ENCODE data around the gene ZAR1.

ZAR1 gene

GRCh38 chr4:48490680-48491513, 845 bp downstream of the ZAR1 start:
- DNase-seq (ENCODE audit: low read depth, low spot score): no peak

GRCh38 chr4:48491514-48492176, 1.6 kb downstream of the ZAR1 start:
- DNase-seq (ENCODE audit: low read depth, low spot score): no peak

- DNase-seq (ENCODE audit: low read depth, low spot score): no peak
Measured at GRCh38 chr4:48493452-48494100, 3.5 kb downstream of the ZAR1 start.

- no peak for DNase-seq (ENCODE audit: low read depth, low spot score)
Measured at GRCh38 chr4:48495941-48496340, 5.9 kb downstream of the ZAR1 start.

GRCh38 chr4:48498895-48499294, 8.8 kb downstream of the ZAR1 start:
- DNase-seq (ENCODE audit: low read depth, low spot score): no peak

- no peak for DNase-seq (ENCODE audit: low read depth, low spot score)
Measured at GRCh38 chr4:48499551-48500066, 9.6 kb downstream of the ZAR1 start.

GRCh38 chr4:48503233-48504025, 13.4 kb downstream of the ZAR1 start:
- DNase-seq (ENCODE audit: low read depth, low spot score): no peak

- DNase-seq (ENCODE audit: low read depth, low spot score): no peak
Measured at GRCh38 chr4:48504026-48504330, 13.9 kb downstream of the ZAR1 start.

- DNase-seq (ENCODE audit: low read depth, low spot score): no peak
Measured at GRCh38 chr4:48504352-48504751, 14.3 kb downstream of the ZAR1 start.

GRCh38 chr4:48506716-48507115, 16.7 kb downstream of the ZAR1 start:
- DNase-seq (ENCODE audit: low read depth, low spot score): no peak

- no peak for DNase-seq (ENCODE audit: low read depth, low spot score)
Measured at GRCh38 chr4:48509543-48509942, 19.5 kb downstream of the ZAR1 start.

- DNase-seq (ENCODE audit: low read depth, low spot score): no peak
Measured at GRCh38 chr4:48518143-48518542, 28.1 kb downstream of the ZAR1 start.

GRCh38 chr4:48526406-48526805, 36.4 kb downstream of the ZAR1 start:
- DNase-seq (ENCODE audit: low read depth, low spot score): no peak

GRCh38 chr4:48538358-48538757, 48.3 kb downstream of the ZAR1 start:
- no peak for DNase-seq (ENCODE audit: low read depth, low spot score)

GRCh38 chr4:48539597-48539996, 49.5 kb downstream of the ZAR1 start:
- no peak for DNase-seq (ENCODE audit: low read depth, low spot score)

GRCh38 chr4:48542888-48543287, 52.8 kb downstream of the ZAR1 start:
- no peak for DNase-seq (ENCODE audit: low read depth, low spot score)

GRCh38 chr4:48543796-48544195, 53.7 kb downstream of the ZAR1 start:
- DNase-seq (ENCODE audit: low read depth, low spot score): no peak
